Urothelium cell line (cell line): Measurements from ENCODE around the gene TPM2.

Experiments used
- DNase-seq: peaks from one replicate; pipeline ENCODE4 v3.0.0; 2011; ENCODE audit warnings: low spot score, mixed read lengths
- FAIRE-seq: peaks from 2 replicates; lab custom pipeline; 2011; peaks lifted over from hg19 to GRCh38; lab: Jason Lieb, UNC

TPM2 gene

GRCh38 chr9:35697486-35697885 is 7.8 kb upstream of the TPM2 start:
- no peak for DNase-seq
- no peak for FAIRE-seq

- FAIRE-seq (no peak), DNase-seq (peak; percentile 74)
Measured at GRCh38 chr9:35696520-35697215, 6.9 kb upstream of the TPM2 start.

GRCh38 chr9:35695943-35696401 is 6.2 kb upstream of the TPM2 start:
- peak; percentile 30 for FAIRE-seq
- DNase-seq, result no peak

GRCh38 chr9:35691757-35692301 is 2.1 kb upstream of the TPM2 start:
- no peak for DNase-seq
- no peak for FAIRE-seq

- DNase-seq (no peak), FAIRE-seq (peak; percentile 77)
Measured at GRCh38 chr9:35691334-35691650, 1.6 kb upstream of the TPM2 start.

GRCh38 chr9:35690614-35691333 is 1.0 kb upstream of the TPM2 start:
- FAIRE-seq (peak; percentile 17), DNase-seq (peak; percentile 85)

- DNase-seq, result no peak
- no peak for FAIRE-seq
Measured at GRCh38 chr9:35690294-35690613, 529 bp upstream of the TPM2 start.

- DNase-seq (peak; percentile 64), FAIRE-seq (peak; percentile 5)
Measured at GRCh38 chr9:35688558-35689541, 875 bp downstream of the TPM2 start.

GRCh38 chr9:35687972-35688557 is 1.7 kb downstream of the TPM2 start:
- DNase-seq (no peak), FAIRE-seq (no peak)

- DNase-seq (peak; percentile 44), FAIRE-seq (no peak)
Measured at GRCh38 chr9:35687306-35687705, 2.4 kb downstream of the TPM2 start.

- no peak for DNase-seq
- no peak for FAIRE-seq
Measured at GRCh38 chr9:35686222-35687203, 3.2 kb downstream of the TPM2 start.

- FAIRE-seq, result no peak
- no peak for DNase-seq
Measured at GRCh38 chr9:35685506-35685905, 4.2 kb downstream of the TPM2 start.

- FAIRE-seq, result no peak
Measured at GRCh38 chr9:35684921-35685320, 4.8 kb downstream of the TPM2 start.

GRCh38 chr9:35683323-35683722 is 6.4 kb downstream of the TPM2 start:
- FAIRE-seq (no peak), DNase-seq (no peak)

More at GRCh38 chr9:35684921-35685320, 4.8 kb downstream of the TPM2 start:
- DNase-seq, result no peak

- DNase-seq (no peak), FAIRE-seq (no peak)
Measured at GRCh38 chr9:35682520-35683315, 7.0 kb downstream of the TPM2 start.

- FAIRE-seq, result peak; percentile 53
- DNase-seq, result no peak
Measured at GRCh38 chr9:35682051-35682450, 7.7 kb downstream of the TPM2 start.

GRCh38 chr9:35681341-35682002 is 8.3 kb downstream of the TPM2 start:
- no peak for DNase-seq

More at GRCh38 chr9:35681341-35682002, 8.3 kb downstream of the TPM2 start:
- peak; percentile 9 for FAIRE-seq
